Measurements from ENCODE around the gene USP17L20.
"Not testable (repeated sequence)": the region's sequence is repeated elsewhere in the genome, so short reads cannot be mapped to it uniquely, and the experiment has no call there.

- TF ChIP-seq GABPA (IDR thresholded peaks at IDR 0.05; ENCODE audit: low read depth); POLR2AphosphoS5 (IDR thresholded peaks at IDR 0.05; ENCODE audit: low read depth, low read length); EP300 (IDR thresholded peaks at IDR 0.05; ENCODE audit: borderline replicate concordance in 1 of 2, low read depth in 1 of 2, low read length in 1 of 2); MXI1 (IDR thresholded peaks at IDR 0.05; ENCODE audit: low read depth, low read length); CTCF (IDR thresholded peaks at IDR 0.05); EZH2phosphoT487 (IDR thresholded peaks at IDR 0.05; ENCODE audit: borderline replicate concordance, low read depth); MAX (IDR thresholded peaks at IDR 0.05; ENCODE audit: low read depth): not testable (repeated sequence)
Observed at GRCh38 chr4:9262572-9262971, 4.6 kb downstream of the USP17L20 start, which contains the start of gene USP17L21.

Data from SK-N-SH (cell line).